Osteoblast (primary cell): ENCODE data around the gene LDHB. TPM values are rescaled to one million over a fixed set of nuclear protein-coding genes. Genes with fewer than 3 reads are reported as not detected.
"Not testable (repeated sequence)": the region's sequence is repeated elsewhere in the genome, so short reads cannot be mapped to it uniquely, and the experiment has no call there.

Experiments used
- DNase-seq: peaks from one replicate; pipeline ENCODE4 v3.0.0; 2011; ENCODE audit warnings: low spot score, mixed read lengths; ENCODE audit not compliant: insufficient read length; ENCODE audit errors: missing footprints
- H2AFZ ChIP-seq: 2 replicates; pipeline ENCODE4 v1.6.0; 2011; ENCODE audit warnings: mild to moderate bottlenecking, low read length
- H3K27ac ChIP-seq: 2 replicates; pipeline ENCODE4 v1.5.1; 2011; ENCODE audit warnings: mild to moderate bottlenecking, low read depth, low read length, moderate library complexity
- H3K27me3 ChIP-seq: 2 replicates; pipeline ENCODE4 v1.6.0; 2012; ENCODE audit warnings: mild to moderate bottlenecking, control low read depth, inconsistent platforms, low read length, moderate library complexity; ENCODE audit not compliant: insufficient read depth
- H3K36me3 ChIP-seq: 2 replicates; pipeline ENCODE4 v1.5.1; 2011; ENCODE audit warnings: mild to moderate bottlenecking, low read length, control low read depth, moderate library complexity; ENCODE audit not compliant: insufficient read depth
- H3K4me1 ChIP-seq: 2 replicates; pipeline ENCODE4 v1.5.1; 2011; ENCODE audit warnings: mild to moderate bottlenecking, low read length, control low read depth, moderate library complexity; ENCODE audit not compliant: insufficient read depth
- H3K4me2 ChIP-seq: 2 replicates; pipeline ENCODE4 v1.6.0; 2011; ENCODE audit warnings: mild to moderate bottlenecking, low read length; ENCODE audit not compliant: insufficient read depth
- H3K4me3 ChIP-seq: fragments of 200-600 bp; sonication (generic); 3 replicates; pipeline ENCODE4 v1.5.1; 2012; ENCODE audit warnings: mild to moderate bottlenecking, low read length, inconsistent platforms; ENCODE audit not compliant: insufficient read depth
- H3K79me2 ChIP-seq: 2 replicates; pipeline ENCODE4 v1.6.0; 2012; ENCODE audit warnings: mild to moderate bottlenecking, low read length, control low read depth, inconsistent platforms; ENCODE audit not compliant: insufficient read depth
- H3K9me3 ChIP-seq: 2 replicates; pipeline ENCODE4 v1.5.1; 2011; ENCODE audit warnings: low read depth, low read length, control low read depth
- H4K20me1 ChIP-seq: 2 replicates; pipeline ENCODE4 v1.6.0; 2012; ENCODE audit warnings: mild to moderate bottlenecking, low read length, control low read depth; ENCODE audit not compliant: insufficient read depth
- CTCF ChIP-seq: IDR thresholded peaks from 2 replicates; pipeline ENCODE4 v1.5.1; 2011; ENCODE audit warnings: mild to moderate bottlenecking, low read depth, low read length, moderate library complexity; ENCODE audit errors: extremely low read depth
- total RNA-seq: library from RNA; depleted of rRNA; stranded (reverse); fragments of >200 nt; gene quantifications from 2 replicates; pipeline ENCODE4 v1.2.3, GENCODE V29; 2012

The LDHB gene
- total RNA-seq, 1 donor, result 422 TPM

DNA sequence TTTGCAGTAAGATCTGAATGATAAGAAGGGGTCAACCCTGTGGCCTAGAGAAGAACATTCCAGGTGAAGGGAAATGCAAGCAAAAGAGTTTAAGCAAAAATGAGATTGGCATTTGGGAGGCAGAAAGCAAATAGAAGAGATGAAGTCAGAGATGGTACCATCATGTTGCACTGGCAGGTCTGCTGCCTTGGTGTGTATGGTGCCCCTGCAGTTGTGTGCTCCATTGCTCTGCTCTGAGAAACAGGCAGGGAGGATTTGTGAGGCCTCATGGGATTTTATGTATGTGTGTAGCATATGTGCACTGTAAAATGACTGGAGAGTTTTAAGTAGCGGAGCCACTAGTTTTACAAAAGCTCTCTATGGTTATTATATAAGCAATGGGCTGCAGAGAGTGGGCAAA, 6.6 kb downstream of the LDHB start:
- Histone ChIP-seq H3K27me3 (no peaks in the 10 kb centered on the region), H3K27ac (no peak overlapping the region), H3K4me2 (no peak overlapping the region), H3K4me3 (no peak overlapping the region), H2AFZ (no peak overlapping the region), H3K4me1 (peaks cover 5% of the 10 kb centered on the region), H3K79me2 (peaks cover 67% of the 10 kb centered on the region), H3K9me3 (no peaks in the 10 kb centered on the region), H4K20me1 (peaks cover 16% of the 10 kb centered on the region), H3K36me3 (peaks cover 72% of the 10 kb centered on the region)
- TF ChIP-seq CTCF, result no peak
- no peak for DNase-seq

DNA sequence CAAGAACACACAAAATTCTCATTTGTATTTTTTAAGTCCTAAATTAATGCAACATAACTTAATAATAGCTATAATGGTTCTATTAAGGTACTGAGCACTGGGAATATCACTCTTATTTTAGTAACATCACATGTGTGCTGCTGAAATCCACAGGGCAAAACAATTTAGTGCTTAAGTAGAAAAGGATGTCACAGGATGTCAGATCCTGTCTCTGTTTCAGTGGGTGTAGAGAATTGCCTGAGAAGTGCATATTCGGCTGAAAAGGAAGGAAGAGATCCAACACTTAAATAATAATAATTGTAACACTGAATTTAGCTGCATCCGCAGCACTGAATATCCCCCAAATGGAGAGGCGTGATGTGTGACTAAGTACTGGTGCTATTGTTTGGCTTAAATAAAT, 8.6 kb downstream of the LDHB start:
- peaks cover 10% of the 10 kb centered on the region for H4K20me1 ChIP-seq
- DNase-seq, result no peak
- H3K36me3 ChIP-seq, result peaks cover 81% of the 10 kb centered on the region
- no peaks in the 10 kb centered on the region for H3K27me3 ChIP-seq
- H3K4me2 ChIP-seq, result no peak overlapping the region
- H3K4me1 ChIP-seq, result no peaks in the 10 kb centered on the region
- peaks cover 50% of the 10 kb centered on the region for H3K79me2 ChIP-seq
- H2AFZ ChIP-seq, result no peak overlapping the region
- H3K9me3 ChIP-seq, result no peaks in the 10 kb centered on the region
- H3K4me3 ChIP-seq, result no peak overlapping the region
- H3K27ac ChIP-seq, result no peak overlapping the region
- TF ChIP-seq CTCF, result no peak

DNA sequence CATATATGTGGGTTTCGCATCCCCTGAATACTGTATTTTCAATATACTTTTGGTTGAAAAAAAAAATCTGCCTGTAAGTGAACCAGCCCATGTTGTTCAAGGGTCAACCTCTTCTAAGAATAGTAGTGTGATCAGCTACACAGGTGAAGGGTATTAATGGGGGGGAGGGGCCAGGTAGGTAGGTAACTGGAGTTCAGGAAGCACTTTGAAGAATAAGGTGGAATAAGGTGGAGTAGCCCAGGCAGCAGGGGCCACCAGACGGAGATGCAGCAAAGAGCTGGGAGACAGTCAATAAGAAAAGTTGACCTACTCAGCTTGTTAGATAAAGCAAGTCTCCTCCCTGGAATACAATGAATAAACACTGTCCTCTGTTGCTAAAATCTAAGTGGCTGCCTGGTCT, 9.3 kb downstream of the LDHB start:
- TF ChIP-seq CTCF, result no peak
- peaks cover 10% of the 10 kb centered on the region for H4K20me1 ChIP-seq
- H3K27ac ChIP-seq, result no peak overlapping the region
- H3K9me3 ChIP-seq, result no peaks in the 10 kb centered on the region
- DNase-seq, result no peak
- no peak overlapping the region for H3K4me3 ChIP-seq
- H3K4me2 ChIP-seq, result no peak overlapping the region
- H2AFZ ChIP-seq, result no peak overlapping the region
- peaks cover 81% of the 10 kb centered on the region for H3K36me3 ChIP-seq
- H3K4me1 ChIP-seq, result no peaks in the 10 kb centered on the region
- H3K27me3 ChIP-seq, result no peaks in the 10 kb centered on the region
- H3K79me2 ChIP-seq, result peaks cover 45% of the 10 kb centered on the region

DNA sequence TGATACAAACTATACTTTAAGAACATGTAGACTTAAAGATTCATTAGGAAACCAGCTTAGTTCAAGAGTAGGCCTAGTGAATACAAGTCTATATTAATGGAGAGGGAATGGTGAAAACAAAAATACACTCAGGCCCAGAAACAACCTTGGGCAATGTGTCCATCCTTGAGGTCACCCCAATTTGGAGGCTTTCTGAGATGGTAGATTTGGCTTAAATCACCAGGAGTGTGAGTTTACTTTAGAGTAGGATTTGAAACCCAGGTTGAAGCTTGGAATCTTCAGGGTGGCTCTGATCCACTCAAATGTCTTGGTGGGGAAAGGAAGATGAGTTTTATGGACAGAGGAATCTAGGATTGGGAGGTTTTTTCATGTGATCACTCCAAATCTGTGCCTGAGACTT, 10.5 kb downstream of the LDHB start:
- peaks cover 82% of the 10 kb centered on the region for H3K36me3 ChIP-seq
- no peak overlapping the region for H2AFZ ChIP-seq
- peaks cover 33% of the 10 kb centered on the region for H3K79me2 ChIP-seq
- no peak overlapping the region for H3K27ac ChIP-seq
- peaks cover 10% of the 10 kb centered on the region for H4K20me1 ChIP-seq
- H3K4me3 ChIP-seq, result no peak overlapping the region
- no peak for TF ChIP-seq CTCF
- H3K4me1 ChIP-seq, result no peaks in the 10 kb centered on the region
- no peaks in the 10 kb centered on the region for H3K9me3 ChIP-seq
- no peaks in the 10 kb centered on the region for H3K27me3 ChIP-seq
- no peak overlapping the region for H3K4me2 ChIP-seq
- no peak for DNase-seq

DNA sequence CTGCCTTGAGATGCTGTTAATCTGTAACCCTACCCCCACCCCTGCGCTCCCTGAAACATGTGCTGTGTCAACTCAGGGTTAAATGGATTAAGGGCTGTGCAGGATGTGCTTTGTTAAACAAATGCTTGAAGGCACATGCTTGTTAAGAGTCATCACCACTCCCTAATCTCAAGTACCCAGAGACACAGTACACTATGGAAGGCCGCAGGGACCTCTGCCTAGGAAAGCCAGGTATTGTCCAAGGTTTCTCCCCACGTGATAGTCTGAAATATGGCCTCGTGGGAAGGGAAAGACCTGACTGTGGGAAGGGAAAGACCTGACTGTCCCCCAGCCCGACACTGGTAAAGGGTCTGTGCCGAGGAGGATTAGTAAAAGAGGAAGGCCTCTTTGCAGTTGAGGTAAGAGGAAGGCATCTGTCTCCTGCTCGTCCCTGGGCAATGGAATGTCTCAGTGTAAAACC, 12.6 kb downstream of the LDHB start:
- not testable (repeated sequence) for H3K4me3 ChIP-seq, H3K27me3 ChIP-seq, H3K27ac ChIP-seq, H2AFZ ChIP-seq, H3K4me2 ChIP-seq, H3K4me1 ChIP-seq, DNase-seq, H3K9me3 ChIP-seq, H4K20me1 ChIP-seq
- peaks cover 80% of the 10 kb centered on the region for H3K36me3 ChIP-seq
- peaks cover 17% of the 10 kb centered on the region for H3K79me2 ChIP-seq
